ENCODE data around the gene POLN.

Gene POLN

DNA sequence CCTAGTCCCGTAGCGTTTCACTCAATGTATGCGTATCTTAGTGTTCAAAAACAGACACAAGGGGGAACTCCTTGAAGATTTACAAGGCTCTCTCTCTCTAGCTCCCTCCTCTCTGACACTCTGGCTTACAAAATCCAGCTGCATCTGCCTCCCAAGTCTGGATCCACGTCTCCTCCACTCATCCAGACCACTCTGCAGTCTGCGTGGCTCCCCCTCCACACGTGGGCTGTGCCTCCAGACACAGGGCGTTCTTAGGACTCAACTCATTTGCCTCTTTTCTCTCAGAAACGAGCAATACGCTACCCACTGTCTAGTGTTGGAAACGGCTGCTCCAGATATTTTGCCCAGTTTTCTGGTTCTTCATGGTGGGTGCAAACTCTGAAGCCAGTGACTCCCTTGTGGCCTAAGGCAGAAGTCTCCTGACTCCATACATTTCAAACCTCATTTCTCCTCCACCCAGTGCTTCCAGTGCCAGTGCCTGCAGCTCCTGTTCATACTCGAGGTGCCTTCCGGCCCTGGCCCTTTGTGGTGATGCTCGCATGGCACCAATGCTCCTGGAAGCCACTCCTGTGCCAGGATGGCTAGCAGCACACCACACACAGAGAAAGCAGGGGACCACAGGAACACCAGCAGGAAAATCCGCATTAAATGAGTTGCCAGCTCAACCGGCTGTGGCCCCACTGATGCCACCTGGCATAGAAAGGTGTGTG lies 158.7 kb downstream of the POLN start:
- DNase-seq (ENCODE audit: low read depth in 2 of 2), result no peak

DNA sequence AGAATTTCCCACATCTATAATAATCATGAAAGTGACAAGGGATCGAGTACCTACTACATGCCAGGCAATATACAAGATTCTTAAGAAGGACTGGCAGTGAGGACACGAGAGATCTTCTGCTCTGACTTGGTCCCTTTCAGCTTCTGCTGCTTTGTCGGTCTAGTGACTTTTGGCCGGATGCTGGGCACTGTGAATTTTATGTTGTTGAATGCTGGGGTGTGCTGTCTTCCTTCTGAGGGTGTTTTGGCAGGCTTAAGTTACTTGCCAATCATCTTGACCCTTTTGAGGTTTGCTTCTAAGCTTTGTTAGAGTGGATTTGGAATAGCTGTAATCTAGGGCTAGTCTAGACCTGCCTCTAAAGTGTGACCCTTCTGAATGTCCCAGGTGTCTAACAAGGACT lies 159.3 kb downstream of the POLN start:
- no peak for DNase-seq (ENCODE audit: low read depth in 2 of 2)

DNA sequence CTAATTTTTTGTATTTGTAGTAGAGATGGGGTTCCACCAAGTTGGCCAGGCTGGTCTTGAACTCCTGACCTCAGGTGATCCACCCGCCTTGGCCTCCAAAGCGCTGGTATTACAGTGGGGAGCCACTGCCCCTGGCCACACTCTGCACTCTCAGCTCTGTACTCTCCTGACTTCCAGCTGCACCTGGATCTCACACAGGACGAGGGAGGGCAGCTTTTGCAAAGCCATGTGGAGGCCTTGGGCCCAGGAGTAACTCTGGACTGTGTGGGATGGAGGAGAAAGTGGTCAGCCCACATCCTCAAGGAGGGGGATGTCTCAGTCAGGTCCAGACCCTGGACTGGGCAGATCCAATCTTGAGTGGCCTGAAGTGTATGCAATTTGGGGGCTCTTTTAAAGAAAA lies 159.8 kb downstream of the POLN start:
- DNase-seq (ENCODE audit: low read depth in 2 of 2), result no peak

DNA sequence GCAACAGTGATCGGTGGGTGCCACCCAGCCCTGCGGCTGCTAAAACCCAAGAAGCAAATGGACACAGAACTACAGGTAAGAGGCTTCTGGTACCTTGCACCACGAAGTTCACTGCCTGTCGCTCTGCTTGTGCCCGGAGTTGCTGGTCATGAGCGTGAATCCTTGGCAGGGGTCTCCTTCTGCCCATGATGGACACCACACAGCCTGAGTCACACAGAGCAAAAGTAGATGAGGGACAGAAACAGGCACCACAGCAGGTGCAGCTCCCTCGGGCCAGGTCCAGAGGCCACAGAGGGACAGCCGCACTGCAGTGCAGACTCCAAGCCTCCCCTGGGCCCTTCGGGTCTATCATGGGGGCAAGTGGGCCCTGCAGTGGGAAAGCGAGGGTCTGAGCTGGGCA lies 160.4 kb downstream of the POLN start:
- no peak for DNase-seq (ENCODE audit: low read depth in 2 of 2)

DNA sequence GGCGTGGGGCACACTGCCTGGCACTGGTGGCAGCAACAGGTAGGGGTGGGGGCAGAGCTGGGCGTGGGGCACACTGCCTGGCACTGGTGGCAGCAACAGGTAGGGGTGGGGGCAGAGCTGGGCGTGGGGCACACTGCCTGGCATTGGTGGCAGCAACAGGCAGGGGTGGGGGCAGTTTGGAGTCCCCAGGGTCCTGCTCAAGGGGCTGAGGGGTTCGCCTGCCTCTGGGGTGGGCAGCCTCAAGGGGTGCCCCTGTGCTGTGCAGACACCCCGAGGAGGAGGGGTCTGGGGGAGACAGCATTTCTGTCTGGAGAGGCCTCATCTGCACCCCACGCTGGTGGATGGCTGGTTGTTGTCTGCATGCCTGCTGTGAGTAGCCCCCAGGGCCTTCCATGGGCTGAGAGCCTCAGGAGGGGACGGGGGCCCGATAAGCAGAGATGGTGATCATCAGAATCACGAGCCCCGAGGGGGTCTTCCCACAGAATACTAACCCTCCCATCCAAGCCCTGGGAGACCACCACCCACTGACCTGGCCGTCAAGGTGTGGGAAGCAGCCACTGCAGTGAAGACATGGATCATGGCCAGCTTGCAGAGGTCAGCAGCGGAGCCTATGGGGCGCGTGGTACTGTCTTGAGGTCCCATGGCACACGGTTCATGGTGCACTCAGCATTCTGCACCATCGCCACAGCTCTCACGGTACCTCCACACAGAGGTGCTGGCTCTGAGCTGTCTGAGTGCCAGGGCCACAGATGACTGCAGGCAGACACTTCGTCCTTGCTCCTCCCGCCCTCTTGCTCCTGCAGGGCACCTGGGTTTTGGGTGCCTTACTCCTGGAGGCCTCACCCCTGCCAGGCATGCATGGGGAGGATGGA lies 161.3 kb downstream of the POLN start:
- no peak for DNase-seq (ENCODE audit: low read depth in 2 of 2)

DNA sequence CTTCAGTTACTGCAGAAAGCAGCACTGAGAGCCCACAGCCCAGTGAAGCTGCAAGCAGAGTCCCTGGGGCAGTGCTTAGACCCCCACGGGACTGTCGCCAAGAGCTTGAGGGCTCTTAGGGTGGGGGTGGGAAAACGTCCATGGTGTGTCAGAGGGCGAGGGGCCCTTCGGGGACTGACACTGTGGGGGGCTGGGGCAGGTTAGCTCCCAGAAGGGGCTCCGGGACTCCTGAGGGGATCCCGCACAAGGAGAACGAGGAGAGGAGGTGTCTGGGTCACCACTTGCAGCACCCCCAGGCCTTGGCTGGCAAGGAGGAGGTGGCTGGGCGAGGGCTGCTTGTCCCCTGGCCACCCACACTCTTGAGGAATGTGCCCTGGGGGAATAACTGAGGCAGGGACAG lies 162.0 kb downstream of the POLN start:
- DNase-seq (ENCODE audit: low read depth in 2 of 2), result no peak

DNA sequence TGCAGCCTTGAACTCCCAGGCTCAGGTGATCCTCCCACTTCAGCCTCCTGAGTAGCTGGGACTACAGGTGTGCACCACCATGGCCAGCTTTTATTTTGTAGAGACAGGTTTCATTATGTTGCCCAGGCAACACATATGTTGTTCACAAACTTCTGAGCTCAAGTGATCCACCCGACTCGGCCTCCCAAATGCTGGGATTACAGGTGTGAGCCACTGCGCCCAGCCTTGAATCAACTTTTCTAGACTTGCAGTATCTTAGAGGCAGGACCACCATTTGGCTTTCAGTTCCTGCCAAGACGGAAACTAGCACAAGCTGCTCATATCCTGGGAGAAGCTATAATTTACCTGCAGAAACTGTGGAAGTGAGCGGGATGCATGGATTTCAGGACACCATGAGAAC lies 162.9 kb downstream of the POLN start:
- DNase-seq (ENCODE audit: low read depth in 2 of 2), result no peak

DNA sequence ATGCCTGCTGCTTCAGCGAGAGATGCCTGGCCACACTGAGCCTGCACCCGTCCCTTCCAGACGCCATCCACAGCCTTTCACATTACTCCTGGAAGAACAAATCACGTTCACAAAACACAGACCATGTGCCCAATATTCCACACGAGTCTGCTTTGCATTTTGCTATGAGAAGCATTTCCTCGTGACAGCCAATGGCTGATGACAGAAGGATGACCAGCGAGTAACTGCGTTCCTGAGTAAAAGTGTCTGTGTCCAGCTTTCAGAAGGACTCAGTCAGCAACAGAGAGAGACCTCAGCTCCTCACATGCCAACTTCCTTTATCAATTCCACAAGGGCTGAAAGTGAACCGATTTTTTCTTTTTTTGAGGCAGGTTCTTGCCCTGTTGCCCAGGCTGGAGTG lies 163.3 kb downstream of the POLN start:
- DNase-seq (ENCODE audit: low read depth in 2 of 2), result no peak

DNA sequence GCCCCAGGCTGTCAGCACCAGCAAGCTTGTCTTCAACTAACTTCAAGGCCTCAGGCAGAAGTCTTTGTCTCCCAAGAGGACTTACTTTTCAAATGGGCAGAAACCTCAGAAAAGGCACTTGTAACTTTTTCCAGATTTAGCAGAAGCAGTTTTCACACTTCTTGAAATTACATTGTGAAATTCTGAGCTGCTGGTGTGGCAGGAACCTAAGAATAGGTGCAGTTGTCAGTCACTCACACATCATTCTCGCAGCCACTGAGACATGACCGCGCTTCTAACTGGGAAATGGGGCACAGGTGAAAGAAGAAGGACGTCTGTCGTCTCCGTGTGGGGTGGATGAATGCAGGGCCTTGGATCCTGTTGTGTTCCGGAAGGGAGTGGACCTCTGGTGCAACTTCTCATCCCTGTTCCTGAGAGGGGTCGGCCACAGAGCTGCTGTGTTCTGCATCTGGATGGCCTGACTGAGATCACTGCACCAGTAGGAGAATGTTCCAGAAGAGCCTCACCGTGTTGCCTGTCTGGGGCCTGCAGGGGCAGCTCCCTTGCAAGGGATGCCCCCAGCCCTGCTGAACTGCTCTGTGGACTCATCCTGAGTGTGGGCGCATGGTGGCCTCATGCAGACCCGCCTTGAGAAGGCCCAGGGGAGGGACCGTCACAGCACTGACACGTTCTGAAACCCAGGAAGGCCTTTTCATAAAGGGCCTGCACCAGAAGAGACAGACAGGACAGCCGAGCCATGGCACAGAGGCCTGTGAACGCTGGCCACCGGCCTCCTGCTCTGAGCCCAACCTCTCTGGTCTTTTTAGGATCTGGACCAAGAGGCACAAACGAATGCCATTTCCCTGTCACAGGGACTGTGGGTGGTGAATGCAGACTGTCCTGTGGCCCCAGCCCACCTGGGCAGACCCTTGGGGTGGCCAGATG lies 164.1 kb downstream of the POLN start:
- DNase-seq (ENCODE audit: low read depth in 2 of 2), result no peak

DNA sequence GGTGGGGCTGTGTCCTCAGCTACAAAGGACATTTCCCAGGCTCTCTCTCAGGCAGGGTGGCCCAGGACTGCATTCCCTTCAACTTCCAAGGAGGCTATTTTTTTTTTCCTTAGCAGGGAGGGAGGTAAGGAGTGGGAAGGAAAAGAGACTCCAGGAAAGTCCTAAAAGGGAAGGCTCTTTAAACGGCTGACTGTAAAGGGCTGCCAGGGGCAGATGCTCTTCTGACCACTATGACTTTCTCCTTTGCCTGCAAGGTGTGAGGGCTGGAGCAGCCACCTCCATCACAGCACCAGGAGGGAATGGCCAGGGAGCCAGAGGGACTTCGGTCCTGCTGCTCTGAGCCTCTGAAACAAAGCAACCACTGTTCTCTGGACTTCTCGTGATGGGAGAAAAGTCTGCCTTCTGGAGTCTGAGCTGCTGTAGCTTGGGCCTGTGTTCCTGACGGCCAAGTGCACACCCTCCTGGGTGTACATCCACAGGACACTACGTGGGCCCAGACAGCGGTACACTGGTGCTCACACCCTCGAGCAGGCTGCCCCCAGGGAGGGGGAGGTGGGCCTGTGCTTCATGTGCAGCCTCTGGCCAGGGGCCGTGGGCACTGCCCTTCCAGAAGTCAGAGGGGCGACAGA lies 164.9 kb downstream of the POLN start:
- DNase-seq (ENCODE audit: low read depth in 2 of 2), result no peak

DNA sequence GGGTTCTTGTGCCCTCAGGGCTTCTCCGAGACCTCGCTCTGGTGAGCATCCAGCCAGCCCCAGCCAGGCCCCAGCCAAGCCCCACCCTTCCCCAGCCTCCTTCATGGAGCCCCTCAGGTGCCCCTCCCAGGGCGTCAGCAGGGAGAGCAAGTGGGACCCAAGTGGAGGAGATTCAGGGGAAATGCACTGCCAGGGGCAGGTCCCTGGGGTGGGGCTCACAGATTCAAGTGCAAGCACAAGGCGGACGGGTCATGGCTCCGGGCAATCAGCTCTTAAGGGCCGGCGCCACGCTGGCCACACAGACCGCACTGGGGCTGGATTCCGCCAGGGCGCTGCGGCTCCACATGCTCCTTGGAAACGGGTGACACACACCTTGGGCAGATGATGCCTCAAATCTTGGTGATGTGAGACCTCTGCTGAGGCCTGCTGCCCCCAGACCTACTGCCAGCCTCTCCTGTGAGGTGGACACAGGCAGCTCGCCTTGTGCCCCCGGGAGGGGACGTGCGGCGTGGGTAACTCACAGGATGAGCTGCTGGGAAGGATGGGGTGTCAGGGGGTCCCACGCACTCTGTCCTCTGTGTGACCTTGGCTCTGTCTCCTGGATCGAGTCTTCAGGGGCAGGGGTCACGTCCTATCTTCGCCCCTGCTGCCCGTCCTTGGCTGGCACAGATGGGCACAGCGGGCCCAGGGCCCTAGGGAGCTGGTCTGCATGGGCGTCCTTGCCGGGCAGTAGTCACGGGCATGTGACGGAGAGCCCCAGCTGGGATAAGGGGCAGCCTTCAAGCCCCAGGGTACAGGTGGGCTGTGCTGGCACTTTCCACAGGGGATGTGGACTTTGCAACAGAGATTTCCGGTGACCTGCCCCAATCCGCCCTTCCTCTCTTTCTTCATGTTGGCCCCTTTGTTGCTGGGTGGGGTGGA lies 165.7 kb downstream of the POLN start:
- DNase-seq (ENCODE audit: low read depth in 2 of 2), result no peak

DNA sequence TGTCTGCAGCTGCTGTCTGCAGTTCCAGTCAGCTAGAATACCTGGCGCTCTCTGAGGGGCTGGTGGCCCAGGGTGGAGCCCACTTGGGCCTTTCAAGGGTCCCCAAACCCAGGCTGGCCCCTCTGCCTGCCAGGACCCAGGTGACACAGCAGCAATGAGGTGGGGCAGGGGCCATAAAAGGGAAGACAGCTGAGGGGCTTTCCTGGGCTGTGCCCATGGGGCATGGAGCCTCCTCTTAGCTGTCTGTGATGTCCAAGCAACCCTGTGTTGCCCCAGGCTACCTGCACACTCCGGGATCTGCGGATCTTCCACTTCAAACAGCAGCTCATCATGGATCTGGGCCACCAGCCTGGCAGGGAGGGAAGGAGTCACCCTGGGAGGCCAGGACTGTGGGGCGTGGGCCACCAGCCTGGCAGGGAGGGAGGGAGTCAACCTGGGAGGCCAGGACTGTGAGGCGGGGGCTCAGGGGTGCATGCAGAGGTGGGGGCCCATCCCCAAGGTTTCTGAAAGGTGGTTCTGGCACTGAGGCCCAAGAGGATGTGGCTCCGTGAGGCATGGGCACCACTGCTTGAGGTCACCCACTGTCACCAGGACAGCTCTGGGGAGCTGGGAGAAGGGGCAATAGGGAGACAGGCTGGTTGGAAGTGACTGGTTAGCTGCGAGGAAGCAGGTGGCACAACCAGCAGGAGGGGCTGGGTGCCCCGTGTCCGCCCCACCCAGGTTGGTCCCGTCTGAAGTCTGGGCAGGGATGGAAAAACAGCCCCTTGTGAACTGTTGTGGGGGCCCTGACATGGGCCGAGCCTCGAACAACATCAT lies 166.5 kb downstream of the POLN start:
- no peak for DNase-seq (ENCODE audit: low read depth in 2 of 2)

DNA sequence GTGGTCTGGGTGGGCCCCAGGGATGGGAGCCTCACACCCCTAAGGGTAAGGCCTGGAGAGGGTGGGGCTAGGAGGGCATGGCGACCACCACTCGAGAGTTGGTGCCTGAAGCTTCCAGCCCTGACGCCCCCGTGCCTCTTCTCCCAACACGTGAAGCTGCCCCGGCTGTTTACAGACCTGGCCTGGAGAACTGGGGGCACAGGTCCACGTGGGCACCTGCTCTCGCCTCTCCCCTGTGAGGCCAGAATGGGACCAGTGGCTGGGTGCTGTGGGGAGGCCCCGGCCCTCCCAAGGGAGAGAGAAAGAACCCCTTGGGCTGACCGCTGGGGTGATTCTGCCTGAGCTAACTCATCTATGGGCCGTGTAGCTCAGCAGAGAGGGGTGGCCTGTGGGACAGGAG lies 167.3 kb downstream of the POLN start:
- DNase-seq (ENCODE audit: low read depth in 2 of 2), result no peak

DNA sequence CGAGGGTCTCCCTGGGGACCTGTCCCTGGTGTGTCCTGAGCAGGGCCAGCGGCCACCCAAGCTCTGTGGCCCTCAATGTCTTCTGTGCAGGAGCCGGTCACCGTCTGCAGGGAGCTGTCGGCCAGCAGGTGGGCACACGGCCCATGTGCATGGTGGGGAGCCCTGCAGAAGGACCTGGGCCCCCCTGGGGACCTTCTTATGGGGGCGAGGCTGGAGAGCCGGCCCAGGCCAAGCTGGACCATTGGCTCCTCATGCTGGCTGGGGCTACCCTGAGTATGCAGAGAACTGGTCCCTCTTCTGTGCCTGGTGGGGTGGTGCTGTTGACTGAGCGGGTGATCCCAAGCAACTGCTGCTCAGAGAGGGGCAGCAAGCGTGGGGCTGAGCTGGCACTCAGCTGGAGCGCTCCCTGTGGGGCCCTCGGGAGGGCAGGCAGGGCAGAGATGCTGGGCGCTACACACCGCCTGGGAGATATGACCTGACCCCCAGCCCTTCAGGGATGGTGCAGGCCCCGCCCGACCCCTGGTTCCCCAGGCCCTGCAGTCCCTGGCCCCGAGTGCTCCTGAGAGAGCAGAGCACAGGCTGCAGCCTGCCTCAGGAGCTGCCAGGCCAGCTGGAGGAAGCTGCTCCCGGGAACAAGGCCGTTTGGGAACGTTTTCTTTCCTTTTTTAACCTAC lies 168.0 kb downstream of the POLN start:
- DNase-seq (ENCODE audit: low read depth in 2 of 2), result no peak

DNA sequence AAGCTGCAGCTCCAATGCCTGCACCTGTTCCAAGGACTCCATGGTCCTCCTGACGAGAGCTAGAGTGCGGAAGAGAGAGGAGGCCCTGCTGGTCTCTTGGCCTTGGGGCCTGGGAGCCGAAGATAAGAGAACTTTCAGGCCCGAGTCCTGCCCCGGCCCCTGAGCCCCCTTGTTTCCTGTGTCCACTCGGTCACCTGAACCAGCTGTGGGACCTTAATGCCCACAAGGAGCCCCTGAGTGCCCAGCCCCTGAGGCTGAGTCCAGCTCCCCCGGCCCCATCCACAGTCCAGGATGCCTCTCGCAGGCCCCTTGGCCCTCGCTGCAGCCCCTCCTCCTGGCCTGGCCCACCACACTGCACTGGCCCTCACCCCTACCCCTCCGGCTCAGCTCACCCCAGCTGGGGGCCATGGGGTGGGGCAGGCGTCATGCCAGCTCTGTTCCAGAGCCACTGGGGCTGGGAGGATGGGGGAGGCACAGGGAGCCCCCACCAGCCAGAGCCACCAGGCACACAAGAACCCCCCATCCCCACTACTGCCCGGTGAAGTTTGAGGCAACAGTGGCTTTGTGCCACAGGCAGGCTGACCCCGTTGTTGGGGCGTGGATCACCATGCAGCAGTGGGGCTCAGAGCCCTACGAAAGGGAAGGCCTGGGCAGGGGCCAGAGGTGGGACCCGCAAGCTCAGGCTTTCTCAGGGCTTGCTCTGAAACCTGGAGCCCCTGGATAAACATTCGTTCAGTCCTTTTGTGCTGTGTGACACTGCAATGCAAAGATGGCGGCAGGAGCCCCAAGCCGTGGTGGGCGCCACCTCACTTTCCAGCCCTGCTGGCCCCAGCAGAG lies 168.7 kb downstream of the POLN start:
- no peak for DNase-seq (ENCODE audit: low read depth in 2 of 2)

DNA sequence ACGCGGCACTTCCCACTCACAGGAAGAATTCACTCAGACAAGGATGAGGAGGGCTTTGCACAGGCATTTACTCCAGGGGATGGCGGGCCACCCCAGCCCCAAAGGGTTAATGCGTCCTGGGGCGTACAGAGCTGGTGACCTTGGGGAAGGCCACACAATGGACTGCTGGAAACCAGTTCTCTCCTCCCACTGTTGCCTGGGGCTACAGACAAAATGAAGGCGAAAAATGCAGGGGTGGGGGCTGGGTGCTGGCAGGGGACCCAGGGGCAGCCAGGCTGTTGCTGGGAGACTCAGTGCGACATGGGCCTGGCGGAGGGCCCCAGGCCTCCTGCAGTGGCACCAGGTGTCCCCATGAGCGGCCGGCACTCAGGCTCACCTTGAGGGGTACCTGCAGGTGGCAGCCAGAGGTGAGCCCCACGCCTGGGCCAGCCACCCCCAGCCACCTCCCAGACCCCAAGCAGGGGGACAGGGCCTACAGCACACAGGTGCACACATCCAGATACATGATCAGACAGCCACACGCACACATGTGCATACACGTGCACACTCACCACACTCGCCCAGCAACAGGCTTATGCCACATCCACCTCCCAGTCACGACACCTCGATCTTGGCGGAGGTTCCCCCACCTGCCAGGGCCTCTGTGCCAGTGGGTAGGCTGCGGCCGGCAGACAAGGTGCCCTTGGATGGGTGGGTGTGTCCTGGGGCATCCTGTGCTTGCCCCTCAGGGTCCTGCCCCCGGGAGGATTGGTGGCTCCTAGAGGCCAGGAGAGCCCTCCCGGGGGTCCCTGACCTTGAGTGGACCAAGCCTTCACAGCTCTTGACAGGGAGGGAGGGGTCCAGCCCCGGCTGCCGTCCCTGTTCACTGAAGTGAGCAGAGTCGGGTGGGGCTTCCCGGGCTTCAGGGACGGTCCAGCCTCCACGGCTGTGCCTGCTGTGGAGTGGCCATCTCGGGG lies 169.7 kb downstream of the POLN start:
- DNase-seq (ENCODE audit: low read depth in 2 of 2), result no peak

DNA sequence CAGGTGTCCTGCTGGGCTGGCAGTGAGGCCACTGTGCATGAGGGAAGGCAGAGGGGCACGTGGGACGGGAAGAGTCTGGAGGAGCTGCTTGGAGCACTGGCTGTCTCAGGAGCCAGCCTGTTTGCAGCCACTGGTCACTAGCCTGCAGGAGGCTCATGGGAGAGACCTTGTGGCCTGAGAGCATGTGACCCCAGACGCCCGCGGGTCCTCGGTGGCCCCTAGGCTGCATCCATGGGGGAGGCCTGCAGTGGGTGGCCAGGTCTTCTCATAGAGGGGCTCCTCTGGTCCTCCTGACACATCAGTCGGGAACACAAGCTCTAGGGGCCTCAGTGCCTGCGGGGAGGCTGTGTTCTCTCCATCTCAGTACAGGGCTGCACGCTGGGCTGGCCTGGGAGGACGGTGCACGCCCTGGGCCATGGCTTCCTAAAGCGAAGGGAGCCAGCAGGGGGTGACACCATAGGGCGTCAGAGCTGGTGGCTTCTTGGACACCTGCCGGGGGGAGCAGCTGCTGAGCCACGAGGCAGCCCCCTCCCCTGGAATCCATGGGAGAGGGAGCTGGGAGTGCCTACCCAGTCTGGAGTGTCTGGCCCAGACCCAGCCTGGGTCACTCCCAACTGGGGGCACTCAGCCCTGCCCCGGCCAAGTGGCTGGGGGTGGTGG lies 170.5 kb downstream of the POLN start:
- no peak for DNase-seq (ENCODE audit: low read depth in 2 of 2)
